Activated CD4-positive, alpha-beta T cell treated with anti-CD3 and anti-CD28 coated beads, Interleukin-2, amount 50 U/mL, for 24 hours (primary cell): ENCODE data around the gene BRME1.
"Not testable (repeated sequence)": the region's sequence is repeated elsewhere in the genome, so short reads cannot be mapped to it uniquely, and the experiment has no call there.

Experiments
- DNase-seq, 2 donors: peaks; one replicate each; pipeline ENCODE4 v3.0.0-alpha.2; 2020; ENCODE audit warnings: low read depth in 1 of 2, low spot score in 1 of 2

Gene BRME1

DNA sequence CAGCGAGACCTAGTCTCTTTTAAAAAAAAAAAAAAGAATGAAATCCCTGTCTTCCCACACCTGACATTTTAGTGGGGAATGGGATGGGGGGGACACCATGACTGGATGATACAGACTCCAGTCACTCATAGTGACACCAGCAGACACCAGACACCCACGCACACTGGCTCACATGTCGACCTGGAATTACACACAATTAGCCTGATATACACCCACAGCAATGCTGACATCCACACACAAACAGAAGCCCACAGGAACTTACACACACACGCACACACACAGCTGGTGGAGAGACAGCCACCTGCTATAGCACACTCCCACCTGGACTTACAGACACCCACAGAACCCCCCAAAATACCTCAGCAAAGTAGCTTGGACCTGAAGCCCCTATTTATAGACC is 37.3 kb downstream of the BRME1 start:
- DNase-seq, result no peak

DNA sequence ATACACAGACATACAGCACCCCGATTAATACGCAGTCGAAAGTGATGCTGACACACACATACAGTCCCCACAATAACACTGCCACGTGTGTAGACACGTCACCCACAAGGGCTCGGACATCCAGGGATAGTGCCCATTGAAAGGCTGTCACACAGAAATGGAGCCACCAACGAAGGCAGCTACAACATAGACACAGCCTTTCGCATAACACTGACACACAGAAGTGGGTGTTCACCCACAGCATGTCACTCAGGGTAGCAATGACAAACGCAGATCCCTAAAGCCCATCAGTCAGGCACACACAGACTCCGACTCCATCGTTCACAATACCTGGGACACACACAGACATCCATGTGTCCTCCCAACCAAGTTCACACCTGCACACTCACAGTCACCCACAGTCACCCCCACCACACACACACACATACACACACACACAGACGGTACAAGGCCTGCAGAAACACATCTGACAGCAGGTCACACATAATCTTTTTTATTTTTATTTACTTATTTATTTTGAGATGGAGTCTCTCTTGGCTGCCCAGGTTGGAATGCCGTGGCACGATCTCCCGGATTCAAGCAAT is 39.4 kb downstream of the BRME1 start:
- DNase-seq, result no peak

DNA sequence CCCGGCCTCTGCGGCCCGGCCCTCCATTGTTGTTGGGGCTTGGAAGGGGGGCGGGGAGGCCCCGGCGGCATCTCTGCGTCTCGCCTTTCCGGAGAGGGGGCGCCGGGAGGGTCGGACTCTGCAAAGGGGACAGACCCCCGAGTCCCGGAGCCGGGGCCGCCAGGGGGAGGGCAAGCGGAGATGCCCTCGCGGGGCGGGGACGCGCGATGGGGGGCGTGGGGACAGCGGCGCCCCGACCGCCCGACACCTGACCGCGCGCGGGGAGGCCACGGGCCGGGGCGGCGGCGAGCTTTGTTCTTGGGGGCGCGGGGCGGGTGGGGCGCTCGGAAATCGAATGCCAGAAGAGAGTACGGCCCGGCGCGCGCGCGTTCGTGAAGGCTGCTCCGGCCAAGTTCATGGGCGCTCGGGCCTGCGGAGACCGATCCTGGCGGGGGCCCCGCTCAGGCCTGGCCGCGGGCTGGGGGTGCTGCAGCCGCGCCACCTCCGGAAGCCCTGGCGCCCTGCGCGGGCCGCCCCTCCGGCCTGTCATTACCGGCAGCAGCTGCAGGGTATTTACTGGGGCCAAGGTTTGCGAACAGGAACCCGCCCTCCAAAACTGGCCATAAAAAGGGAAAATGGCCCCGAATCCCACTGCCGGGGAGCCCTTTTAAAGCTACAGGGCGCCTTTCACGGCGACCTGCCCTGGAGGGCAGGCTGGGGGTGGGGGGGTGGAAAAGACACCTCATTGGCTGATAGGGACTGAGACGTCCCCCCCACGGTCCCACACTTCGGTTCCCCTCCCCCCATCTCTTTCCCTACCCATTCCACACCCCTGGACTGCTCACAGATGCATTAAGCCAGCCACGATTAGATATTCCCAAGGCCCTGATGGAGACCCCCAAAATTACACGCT is 40.1 kb downstream of the BRME1 start:
- no peak for DNase-seq

DNA sequence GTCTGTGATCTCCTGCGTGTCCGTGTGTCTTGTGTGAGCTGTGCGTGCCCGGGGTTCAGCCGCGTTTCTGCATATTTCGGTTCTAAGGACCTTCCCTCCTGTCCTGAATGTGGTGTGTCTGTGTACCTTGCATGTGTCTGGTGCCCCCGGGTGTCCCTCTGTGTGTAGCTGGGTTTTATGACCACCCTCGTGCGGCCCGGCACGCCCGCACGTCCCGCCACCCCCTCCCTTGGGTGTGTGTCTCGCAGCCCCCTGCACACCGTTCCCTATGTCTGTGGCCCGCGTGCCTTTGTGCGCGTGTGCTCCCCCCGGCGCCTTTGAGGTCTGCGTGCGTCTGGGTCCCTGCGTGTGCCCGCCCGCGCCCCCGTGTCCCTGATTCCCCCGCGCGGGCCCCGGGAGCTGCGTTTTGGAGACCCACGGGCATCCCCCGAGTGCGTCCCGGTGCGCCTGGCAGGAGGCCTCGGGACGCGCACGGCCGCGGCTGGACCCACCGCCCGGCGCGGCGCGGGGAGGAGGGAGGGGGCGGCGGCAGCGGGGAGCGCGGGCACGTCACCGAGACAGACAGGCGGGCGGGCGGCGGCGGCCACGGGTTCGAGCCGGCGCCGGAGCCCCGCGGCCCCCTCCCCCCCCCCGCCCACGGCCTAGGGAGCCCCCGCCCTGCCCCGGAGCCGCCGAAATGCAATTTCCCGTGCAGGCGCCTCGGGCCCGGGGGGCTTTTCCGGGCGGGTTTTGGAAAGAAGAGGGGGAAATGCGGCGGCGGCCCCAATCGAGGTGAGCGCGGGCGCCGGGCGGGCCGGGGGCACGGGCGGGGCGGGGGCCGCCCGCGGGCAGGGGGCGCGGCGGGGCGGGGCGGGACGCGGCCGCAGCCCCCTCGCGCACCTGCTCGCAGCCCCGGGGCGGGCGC is 41.0 kb downstream of the BRME1 start:
- DNase-seq, result no peak

DNA sequence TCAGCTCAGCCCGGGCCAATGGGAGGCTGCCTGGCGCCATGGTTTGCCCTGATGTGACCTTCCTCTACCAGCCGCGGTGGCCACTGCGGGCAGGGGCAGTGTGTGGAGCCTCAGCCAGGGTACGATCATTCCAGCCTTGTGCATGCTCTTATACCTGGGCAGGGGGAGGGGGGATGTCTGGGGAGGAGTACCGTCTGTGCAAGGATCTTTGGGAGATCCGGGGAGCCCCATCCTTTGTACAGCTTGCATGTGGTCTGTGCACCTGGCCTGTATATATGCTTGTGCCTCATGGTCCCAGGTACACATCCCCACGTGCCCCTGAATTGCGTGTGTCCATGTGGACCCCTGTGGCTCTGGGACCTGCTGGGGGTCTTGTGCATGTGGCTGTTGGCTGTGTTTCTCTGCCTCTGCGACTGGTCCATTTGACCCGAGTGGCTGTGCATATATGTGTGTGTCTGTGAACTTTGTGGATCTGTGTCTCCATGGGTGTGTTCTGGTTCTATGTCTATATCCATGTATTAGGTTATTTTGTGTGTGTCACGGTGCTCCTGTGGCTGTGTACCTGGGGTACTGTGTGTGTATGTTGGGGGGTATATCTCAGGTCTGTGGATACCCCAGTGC is 41.8 kb downstream of the BRME1 start:
- no peak for DNase-seq

DNA sequence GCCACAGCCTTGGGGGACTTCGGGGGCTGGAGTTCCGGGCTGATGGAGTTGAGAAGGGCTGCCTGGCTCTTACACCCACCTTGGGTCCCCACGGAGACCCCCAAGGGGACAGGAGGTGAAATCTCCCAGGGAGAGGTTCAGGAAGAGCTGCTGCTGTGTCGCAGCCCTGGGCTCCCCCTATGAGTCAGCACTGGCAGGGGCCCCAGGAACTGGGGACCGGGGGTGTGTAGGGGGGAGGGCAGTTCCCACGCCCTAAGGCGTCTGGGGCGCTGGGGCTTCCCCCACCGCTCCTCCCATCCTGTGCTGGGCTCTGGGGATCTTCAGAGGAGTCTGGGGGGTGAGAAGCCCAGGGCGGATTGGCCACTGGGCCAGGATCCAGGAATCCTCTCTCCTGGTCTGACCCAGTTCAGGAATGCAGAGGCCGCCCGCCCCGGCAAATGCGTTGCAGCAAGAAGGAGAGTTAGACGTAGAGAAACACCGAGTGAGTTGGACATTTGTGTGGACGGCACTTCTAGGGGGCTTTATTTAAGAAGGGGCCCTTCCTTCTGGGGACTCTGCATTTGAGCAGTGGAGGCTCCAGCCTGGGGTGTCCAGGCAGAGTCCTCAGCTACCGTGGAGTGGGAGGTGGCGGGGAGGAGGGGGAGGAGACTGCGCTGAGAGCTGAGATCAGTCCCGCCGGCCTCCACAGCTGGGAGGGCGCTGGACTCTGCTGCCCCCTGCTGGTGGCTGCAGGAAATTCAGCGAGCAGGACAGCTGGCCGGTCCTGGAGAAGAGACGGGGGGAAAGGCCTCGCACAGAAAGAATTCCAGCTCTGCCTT is 44.0 kb downstream of the BRME1 start:
- peak; percentile 82 to 86 for DNase-seq

DNA sequence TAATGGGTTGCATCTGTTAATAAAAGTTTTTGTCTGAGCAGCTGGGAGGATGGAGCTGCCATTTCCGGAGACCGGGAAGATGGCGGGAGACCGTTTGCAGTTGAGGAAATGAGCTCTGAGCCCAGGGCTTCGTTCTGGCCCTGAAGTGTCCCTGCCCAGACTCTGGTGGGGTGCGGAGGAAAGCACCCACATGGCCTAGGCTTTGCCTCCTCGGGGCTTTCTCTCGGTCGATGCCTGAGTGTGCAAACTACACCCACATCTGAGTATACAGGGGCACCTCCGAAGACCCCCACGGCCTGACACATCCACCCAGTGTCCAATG is 44.6 kb downstream of the BRME1 start:
- DNase-seq, result no peak

DNA sequence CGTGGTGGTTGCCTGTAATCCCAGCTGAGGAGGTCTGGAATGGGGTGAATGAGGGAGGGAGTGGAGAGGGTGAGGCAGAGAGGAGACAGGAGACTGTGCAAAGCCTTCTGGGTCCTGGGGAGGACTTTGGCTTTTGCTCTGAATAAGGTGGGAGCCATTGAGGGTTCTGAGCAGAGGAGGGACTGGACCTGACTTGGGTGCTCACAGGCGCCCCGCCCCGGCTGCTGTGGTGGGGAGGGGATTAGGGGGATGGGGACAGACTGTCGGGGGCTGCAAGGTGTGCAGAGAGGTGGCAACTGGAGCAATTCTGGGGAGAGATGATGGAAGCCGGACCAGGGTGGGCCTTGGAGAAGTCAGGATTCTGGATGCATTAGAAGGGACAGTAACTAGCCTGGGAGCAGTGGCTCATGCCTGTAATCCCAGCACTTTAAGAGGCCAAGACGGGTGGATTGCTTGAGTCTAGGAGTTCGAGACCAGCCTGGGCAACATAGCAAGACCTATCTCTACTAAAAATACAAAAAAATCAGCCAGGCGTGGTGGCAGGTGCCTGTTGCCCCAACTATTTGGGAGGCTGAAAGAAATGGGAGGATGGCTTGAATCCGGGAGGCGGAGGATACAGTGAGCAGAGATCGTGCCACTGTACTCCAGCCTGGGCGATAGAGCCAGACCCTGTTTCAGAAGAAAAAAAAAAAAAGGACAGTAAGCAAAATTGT is 45.1 kb downstream of the BRME1 start:
- DNase-seq, result no peak

DNA sequence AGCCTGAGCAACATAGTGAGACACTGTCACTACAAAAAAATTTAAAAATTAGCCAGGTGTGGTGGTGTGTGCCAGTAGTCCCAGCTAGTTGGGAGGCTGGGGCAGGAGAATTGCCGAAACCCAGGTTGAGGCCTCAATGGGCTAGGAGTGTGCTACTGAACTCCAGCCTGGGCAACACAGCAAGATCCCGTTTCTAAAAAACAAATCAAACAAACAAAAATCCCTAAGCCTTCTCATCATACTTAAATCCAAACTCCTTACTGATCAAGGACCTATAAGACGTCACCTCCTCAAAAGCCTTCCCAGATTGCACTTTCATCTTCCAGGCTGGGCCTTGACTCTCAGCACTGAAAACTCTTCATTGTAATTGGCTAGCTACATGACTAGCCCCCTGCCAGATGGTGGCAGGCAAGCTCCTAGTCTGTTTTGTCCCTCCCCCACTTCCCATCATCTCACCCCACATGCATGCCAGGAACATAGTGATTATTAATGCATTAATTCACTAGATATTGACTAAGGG is 46.5 kb downstream of the BRME1 start:
- DNase-seq, result no peak

DNA sequence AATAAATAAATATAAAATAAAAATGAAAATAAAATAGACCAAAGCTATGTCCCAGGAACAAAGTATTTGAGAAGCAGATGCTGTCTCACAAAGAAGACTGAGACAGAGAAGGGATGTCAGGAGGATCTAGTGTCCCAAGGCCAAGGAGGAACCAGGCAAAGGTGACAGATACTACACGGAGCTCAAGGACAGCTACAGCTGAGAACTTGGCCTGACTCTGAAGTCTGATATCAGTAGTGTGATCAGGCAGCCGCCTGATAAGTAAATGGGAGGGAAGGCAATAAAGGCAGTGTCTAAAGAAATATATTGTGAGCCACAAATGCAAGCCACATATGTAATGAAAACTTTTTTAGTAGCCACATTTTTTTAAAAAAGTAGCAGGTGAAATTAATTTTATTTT is 49.4 kb downstream of the BRME1 start:
- DNase-seq, result no peak

DNA sequence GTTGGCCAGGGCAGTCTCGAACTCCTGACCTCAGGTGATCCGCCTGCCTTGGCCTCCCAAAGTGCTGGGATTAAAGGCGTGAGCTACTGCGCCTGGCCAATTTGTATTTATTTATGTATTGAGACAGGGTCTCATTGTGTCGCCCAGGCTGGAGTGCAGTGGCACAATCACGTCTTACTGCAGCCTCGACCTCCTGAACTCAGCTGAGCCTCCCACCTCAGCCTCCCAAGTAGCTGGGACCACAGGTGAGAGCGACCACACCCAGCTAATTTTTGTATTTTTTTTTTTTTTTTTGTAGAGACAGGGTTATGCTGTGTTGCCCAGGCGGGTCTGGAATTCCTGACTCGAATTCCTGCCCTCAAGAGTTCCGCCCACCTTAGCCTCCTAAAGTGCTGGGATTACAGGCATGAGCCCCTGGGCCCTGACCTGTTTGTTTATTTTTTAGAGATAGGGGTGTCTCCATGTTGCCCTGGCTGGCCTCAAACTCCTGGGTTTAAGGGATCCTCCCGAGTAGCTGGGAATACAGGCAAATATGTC is 53.7 kb downstream of the BRME1 start:
- DNase-seq, result not testable (repeated sequence)

DNA sequence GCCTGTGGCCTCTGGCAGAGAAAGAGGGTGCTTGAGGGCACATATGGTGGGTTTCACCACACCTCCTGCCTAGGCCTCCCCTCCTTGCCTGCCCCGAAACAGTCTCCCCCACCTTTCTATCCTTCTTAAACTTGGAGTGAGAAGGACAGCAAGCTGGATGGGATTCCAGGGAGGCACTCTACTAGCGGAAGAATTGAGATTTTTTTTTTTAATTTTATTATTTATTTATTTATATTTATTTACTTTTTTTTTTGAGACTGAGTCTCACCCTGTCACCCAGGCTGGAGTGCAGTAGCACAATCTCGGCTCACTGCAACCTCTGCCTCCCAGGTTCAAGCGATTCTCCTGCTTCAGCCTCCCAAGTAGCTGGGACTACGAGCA is 54.2 kb downstream of the BRME1 start:
- DNase-seq, result not testable (repeated sequence)

DNA sequence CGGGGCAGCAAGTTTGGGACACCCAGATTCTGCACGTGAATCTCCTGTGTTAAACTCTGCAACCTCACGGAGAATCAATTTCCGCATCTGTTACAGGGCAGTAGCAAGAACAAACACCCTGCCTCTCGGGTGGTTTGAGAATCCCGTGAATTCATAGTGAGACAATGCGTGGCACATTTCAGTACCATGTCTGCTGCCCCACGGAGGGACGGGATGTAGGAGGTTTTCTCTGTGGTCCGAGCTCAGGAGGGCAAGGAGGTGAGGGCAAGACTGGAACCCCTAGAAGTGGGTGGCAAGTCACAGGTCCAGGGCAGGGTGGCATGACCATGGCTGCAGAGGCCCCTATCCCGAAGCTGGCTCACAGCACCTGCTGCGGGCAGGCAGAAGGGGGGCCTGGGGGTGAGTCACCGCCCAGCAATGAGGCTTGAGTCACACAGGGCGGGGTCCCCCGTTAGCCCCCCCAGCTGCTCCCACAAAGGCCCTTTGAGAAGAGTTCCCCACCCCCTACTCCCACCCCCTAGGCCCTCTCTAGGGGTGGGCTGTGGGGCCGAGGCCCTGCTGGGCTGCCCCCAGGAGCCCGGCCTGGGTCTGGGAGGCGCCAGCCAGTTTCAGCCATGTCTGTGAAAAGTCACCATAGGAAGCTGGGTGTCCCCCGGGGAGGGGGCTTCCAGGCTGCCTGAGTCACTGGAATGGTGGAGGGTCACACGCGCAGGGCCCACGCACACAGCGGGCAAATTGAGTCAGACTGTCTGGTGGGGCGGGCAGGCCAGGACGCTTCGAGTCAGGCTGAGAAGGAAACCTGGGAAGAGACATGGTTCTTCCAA is 54.8 kb downstream of the BRME1 start:
- no peak for DNase-seq

DNA sequence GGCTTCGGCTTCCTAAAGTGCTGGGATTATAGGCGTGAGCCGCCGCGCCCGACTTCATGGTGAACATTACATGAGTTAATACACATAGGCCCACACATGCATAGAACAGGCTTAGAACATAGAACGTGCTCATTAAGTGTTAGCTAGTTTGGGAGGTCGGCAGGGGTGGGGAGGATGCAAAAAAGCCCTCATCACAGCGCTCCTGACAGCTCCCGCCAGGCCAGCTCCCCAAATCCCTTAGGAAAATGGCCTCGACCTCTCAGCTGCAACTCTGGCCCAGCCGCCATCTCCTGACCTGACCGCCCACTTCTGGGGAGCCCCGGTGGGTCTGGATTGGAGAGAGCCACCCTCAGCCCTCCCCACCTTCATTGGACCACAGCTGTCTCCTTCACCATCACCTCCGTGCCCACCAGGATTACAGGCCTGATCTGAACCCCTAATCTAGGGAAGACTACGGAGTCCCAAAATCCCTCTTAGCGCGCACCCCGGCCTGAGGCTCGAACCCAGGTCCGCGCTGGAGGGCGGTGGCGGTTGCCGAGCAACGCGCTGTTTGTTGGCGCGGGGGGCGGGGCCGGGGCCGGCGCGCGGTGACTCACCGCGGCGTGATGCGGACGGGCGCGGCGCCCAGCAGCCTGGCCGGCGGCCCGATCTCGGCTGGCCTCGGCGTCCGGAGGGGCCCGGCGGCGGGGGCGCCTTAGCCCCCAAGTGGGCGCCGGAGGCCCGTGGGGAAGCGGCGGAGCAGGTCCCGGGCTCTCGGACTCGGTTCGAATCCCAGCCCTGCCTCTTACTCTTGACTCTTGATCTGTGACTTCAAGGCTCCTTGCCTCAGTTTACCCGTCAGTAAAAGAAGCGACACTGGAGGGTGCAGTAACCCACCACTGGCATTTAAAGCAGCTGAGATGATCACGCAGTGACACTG is 55.7 kb downstream of the BRME1 start:
- DNase-seq, result peak in 1 of 2 donors; percentile 42

DNA sequence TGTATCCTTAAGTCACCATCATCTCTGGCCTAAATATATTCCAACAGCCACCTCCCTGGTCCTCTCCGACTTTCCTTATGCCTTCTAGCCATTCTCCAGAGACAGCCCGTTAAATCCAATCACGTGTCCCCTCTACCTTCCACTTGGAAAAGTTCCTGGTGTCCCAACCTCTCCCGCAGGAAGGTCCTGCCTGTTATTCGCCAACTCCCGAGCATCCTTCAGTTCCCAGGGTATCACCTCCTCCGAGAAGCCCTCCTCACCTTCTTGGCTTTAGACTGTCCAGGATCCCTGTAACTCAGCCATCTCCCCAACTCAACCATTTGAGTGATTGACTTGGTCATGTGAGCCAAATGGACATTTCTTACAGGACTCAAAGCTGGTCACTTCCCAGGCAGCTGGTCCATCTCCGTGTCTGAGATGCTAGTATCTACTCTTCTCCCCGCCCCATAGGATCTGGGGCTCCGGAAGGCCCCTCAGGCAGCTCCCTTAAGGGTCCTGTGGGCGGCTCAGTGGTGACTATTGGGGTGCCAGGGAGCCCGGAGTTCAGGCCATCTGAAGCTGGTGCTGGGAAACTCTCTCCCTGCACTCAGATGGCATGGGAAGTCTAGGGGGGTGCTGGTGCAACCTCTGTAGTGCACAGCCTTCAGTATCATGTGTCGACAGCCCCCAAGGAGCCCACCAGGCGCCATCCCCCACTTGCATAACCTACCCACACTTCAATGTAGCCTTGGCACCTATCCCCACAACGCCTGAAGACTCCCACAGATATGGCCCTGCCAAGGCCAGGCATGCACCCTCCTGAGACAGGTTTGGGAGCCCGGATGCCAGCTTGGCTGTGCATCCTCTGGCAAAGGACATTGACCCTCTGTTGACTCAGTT is 56.9 kb downstream of the BRME1 start:
- DNase-seq, result no peak

DNA sequence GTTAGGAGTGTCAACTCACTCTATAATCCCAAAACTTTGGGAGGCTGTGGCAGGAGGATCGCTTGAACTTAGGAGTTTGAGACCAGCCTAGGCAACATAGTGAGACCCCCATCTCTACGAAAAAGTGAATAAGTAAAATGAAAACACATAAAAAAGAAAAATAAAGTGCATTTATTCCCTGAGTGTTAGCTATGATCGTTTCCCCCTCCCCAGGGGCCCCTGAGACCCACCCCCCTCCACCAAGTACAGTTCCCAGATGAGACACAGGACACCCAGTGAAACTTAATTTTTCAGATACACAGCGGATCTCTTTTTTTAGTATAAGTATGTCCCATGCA is 57.6 kb downstream of the BRME1 start:
- no peak for DNase-seq
